Measurements from ENCODE around the gene ZSCAN9.
A peak's percentile ranks its signal among the peaks of the same experiment; 100 is the strongest.

Gene ZSCAN9

DNA sequence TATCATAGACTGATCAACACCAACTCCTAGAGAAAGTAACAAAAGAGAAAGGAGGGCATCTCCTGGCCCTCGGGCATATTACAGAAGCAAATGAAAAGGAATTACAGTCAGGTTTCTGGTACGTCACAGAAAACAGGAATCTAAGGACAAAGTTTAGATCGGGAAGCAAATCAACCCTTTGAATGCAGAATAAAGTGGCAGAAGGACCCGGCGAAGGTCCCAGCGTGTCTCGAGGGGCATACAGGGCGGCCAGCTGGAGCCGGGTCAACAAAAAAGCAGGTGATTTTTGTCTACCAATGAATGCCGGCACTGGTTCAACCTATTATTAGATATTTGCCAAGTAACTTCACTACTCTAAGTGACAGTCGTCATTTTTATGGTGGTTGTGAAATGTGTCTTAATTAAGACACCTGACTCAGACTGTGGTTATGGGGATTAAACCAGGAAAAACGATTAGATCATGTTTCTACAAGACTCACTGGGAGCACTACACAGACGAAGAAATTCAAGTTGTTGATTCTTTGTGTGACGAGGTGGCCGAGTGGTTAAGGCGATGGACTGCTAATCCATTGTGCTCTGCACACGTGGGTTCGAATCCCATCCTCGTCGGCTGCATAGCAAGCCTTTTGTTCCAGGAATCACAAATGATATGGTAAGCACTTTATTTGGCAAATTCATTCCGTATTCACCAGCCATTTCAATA, 12.4 kb upstream of the ZSCAN9 start:
- DNase-seq (ENCODE audit: extremely low read depth, low read depth), result peak; percentile 71
- TF ChIP-seq, protein P1, sequence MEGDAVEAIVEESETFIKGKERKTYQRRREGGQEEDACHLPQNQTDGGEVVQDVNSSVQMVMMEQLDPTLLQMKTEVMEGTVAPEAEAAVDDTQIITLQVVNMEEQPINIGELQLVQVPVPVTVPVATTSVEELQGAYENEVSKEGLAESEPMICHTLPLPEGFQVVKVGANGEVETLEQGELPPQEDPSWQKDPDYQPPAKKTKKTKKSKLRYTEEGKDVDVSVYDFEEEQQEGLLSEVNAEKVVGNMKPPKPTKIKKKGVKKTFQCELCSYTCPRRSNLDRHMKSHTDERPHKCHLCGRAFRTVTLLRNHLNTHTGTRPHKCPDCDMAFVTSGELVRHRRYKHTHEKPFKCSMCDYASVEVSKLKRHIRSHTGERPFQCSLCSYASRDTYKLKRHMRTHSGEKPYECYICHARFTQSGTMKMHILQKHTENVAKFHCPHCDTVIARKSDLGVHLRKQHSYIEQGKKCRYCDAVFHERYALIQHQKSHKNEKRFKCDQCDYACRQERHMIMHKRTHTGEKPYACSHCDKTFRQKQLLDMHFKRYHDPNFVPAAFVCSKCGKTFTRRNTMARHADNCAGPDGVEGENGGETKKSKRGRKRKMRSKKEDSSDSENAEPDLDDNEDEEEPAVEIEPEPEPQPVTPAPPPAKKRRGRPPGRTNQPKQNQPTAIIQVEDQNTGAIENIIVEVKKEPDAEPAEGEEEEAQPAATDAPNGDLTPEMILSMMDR (IDR thresholded peaks at IDR 0.05; ENCODE audit: low read depth, low read length), result no peak

GRCh38 chr6:28213213-28213523, 11.9 kb upstream of the ZSCAN9 start:
- TF ChIP-seq, protein P1 (IDR thresholded peaks at IDR 0.05; ENCODE audit: low read depth, low read length), result no peak
- DNase-seq (ENCODE audit: extremely low read depth, low read depth), result no peak

GRCh38 chr6:28215425-28215824, 9.7 kb upstream of the ZSCAN9 start:
- DNase-seq (ENCODE audit: extremely low read depth, low read depth), result no peak
- TF ChIP-seq, protein P1 (IDR thresholded peaks at IDR 0.05; ENCODE audit: low read depth, low read length), result no peak

- DNase-seq (ENCODE audit: extremely low read depth, low read depth), result no peak
- TF ChIP-seq, protein P1 (IDR thresholded peaks at IDR 0.05; ENCODE audit: low read depth, low read length), result no peak
Observed at GRCh38 chr6:28217890-28218289, 7.2 kb upstream of the ZSCAN9 start.

GRCh38 chr6:28218312-28219248, 6.5 kb upstream of the ZSCAN9 start:
- TF ChIP-seq, protein P1 (IDR thresholded peaks at IDR 0.05; ENCODE audit: low read depth, low read length), result no peak

DNA sequence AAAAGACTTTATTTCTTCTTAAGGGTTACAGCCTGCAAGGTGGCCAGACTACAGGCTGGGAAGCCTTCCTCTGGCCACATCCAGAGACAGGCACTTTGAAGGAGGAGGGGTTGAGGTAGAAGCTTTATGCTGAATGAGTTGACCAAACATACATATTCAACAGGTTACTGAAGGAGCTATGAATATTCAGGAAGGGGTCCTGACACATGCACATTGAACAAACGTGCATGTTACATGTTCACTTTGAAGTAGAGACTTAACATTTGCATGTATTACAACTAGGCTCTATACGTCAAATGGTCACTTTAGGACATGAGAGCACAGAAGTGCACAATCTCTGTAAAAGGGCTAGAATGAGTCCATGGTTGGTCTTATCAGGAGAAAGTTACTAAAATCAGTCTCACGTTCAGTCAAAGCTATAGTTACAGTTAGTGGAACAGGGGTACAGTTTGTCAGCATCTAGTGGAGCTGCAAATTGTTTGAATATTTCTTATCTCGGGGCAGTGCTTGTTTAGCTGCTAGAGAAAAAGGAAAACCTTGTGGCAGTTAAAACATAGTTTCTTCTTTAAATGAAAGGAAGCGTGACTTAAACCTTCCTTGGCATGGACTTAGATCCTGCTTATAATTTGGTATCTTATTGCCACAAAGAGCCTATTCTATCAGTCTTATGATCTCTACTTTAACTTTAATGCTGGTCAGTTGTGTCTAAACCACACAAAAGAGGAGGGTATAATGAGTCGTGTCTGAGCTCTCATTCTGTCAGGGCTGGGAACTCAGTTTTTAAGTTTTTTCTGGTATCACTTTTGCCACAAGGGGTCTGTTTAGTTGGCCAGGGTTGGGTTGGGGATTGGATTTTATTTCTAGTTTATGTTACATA, 4.6 kb upstream of the ZSCAN9 start:
- no peak for DNase-seq (ENCODE audit: extremely low read depth, low read depth)
- TF ChIP-seq, protein P1 (IDR thresholded peaks at IDR 0.05; ENCODE audit: low read depth, low read length), result no peak

More at GRCh38 chr6:28218312-28219248, 6.5 kb upstream of the ZSCAN9 start:
- peak; percentile 18 for DNase-seq (ENCODE audit: extremely low read depth, low read depth)

Measured in AG09319 (cell line).